Rectal smooth muscle tissue (tissue), 1 donor: ENCODE results near the gene C14orf132.

Experiments
- H3K27ac ChIP-seq: one replicate; pipeline ENCODE4 v1.7.0; 2013; ENCODE audit warnings: low read depth, low read length, inconsistent platforms
- H3K27me3 ChIP-seq: one replicate; pipeline ENCODE4 v1.7.0; 2013; ENCODE audit warnings: low read length; ENCODE audit not compliant: control insufficient read depth, insufficient read depth
- H3K36me3 ChIP-seq: one replicate; pipeline ENCODE4 v1.7.0; 2013; ENCODE audit warnings: low read length; ENCODE audit not compliant: control insufficient read depth, insufficient read depth
- H3K4me1 ChIP-seq: one replicate; pipeline ENCODE4 v1.7.0; 2013; ENCODE audit warnings: low read length; ENCODE audit not compliant: control insufficient read depth, insufficient read depth
- H3K4me3 ChIP-seq: one replicate; pipeline ENCODE4 v1.7.0; 2013; ENCODE audit warnings: low read length
- H3K9ac ChIP-seq: one replicate; pipeline ENCODE4 v1.7.0; 2013; ENCODE audit warnings: low read length

C14orf132 gene

DNA sequence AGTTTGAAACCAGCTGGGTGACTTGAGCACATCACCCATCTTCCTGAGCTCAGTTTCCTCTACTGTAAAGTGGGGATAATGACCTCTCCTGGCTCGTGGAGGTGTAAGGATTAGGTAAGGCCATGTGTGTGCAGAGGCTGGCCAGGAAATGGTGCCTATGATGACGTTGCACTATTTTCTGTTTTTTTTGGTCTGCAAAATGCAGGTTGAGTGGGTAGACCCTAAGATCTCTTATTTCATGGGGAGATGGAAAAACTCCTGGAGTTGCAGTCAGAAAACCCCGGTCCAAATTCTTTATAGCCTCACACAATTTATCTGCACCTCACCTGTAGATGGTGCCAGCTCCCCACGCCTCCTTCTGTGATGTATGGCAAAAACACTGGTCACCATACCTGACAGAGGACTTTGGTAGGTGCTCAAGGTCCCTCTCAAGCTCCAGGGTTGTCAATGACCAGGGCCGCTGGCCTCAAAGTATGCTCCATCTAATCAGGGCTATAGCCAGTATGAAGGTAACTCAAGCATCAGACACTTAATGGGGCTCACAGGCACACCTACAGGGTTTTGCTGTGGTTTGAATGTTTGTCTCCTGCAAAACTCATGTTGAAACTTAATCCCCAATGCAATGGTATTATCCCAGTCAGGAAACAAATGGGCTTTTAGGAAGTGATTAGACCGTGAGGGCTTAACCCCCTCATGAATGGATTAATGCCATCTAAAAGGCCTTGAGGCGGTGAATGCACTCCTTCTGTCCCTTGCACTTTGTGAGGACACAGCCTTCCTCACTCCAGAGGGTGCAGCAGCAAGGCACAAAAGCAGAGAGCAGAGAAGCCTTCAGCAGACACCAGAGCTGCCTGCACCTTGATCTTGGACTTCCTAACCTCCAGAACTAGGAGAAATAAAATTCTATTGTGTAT is 17.6 kb downstream of the C14orf132 start:
- H3K4me3 ChIP-seq = no peak overlapping the region
- H3K4me1 ChIP-seq = peaks cover 15% of the 10 kb centered on the region
- H3K27me3 ChIP-seq = no peaks in the 10 kb centered on the region
- no peak overlapping the region for H3K27ac ChIP-seq
- no peaks in the 10 kb centered on the region for H3K36me3 ChIP-seq
- no peak overlapping the region for H3K9ac ChIP-seq

- H3K27me3 ChIP-seq = no peaks in the 10 kb centered on the region
- H3K9ac ChIP-seq = no peak overlapping the region
- no peak overlapping the region for H3K4me3 ChIP-seq
- peaks cover 15% of the 10 kb centered on the region for H3K4me1 ChIP-seq
- H3K36me3 ChIP-seq = no peaks in the 10 kb centered on the region
- no peak overlapping the region for H3K27ac ChIP-seq
Measured at GRCh38 chr14:96057738-96058137, 18.6 kb downstream of the C14orf132 start.

- peaks cover 7% of the 10 kb centered on the region for H3K4me1 ChIP-seq
Measured at GRCh38 chr14:96058576-96059200, 19.5 kb downstream of the C14orf132 start.

GRCh38 chr14:96059519-96060135 is 20.5 kb downstream of the C14orf132 start:
- Histone ChIP-seq H3K27me3 (no peaks in the 10 kb centered on the region), H3K4me3 (no peak overlapping the region), H3K4me1 (peaks cover under 1% of the 10 kb centered on the region), H3K36me3 (no peaks in the 10 kb centered on the region), H3K9ac (no peak overlapping the region), H3K27ac (no peak overlapping the region)

More at GRCh38 chr14:96058576-96059200, 19.5 kb downstream of the C14orf132 start:
- H3K36me3 ChIP-seq = no peaks in the 10 kb centered on the region
- no peak overlapping the region for H3K4me3 ChIP-seq
- H3K27ac ChIP-seq = no peak overlapping the region
- H3K9ac ChIP-seq = no peak overlapping the region
- H3K27me3 ChIP-seq = no peaks in the 10 kb centered on the region

DNA sequence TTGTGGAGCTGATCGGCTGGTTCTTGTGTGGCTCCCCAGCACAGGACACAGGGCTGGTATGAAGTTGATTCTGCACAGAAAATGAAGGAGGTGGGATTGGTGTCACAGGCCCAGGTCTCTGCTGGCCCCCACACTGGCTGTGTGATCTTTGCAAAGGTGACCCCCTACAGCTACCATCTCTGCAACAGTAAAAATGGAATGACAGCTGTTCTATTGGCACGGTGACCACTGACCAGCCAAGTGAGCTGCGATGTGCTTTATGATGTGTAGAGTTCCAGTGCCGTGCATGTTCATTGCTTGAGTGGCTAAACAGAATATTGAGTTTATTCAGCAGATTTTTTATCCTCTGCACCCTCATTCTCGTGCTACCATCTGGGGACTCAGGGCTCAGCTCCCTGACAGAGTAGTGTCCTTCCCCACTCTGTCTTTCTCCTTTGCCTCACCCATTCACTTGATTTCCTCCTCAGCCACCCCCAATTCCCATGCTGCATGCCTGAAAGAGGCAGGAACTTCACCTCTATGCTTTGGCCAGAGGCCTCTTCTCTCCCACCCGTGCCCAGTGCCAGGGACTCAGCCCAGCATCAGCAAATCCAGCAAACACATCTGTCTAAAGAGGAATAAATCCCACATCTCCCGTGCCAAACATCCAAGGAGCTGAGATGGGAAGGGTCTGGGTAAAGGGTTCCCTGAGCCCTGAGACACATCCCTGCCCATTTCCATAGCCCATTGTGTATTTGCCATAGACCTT is 21.2 kb downstream of the C14orf132 start:
- H3K4me1 ChIP-seq = no peaks in the 10 kb centered on the region
- no peak overlapping the region for H3K9ac ChIP-seq
- H3K4me3 ChIP-seq = no peak overlapping the region
- H3K27me3 ChIP-seq = no peaks in the 10 kb centered on the region
- no peaks in the 10 kb centered on the region for H3K36me3 ChIP-seq
- no peak overlapping the region for H3K27ac ChIP-seq

DNA sequence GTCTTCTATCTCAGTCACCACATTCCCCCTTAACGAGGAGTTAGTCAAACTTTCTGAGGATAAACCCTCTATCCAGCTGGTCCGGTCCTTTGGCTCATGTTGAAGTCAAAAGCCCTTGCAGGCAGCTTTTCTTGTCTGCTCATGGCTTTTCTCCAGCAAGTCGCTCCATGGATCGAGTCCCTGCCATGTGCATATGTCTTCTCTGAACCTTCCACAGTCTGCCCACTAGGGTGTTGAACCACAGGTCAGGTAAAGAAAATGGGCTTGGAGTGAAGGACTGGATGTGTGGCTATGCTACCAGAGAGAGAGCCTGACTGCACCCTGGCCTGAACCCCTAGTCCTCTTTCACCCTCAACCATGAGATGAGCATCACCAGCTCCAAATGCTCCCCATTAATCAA is 22.8 kb downstream of the C14orf132 start:
- H3K4me3 ChIP-seq = no peak overlapping the region
- no peak overlapping the region for H3K9ac ChIP-seq
- H3K4me1 ChIP-seq = no peaks in the 10 kb centered on the region
- no peak overlapping the region for H3K27ac ChIP-seq
- no peaks in the 10 kb centered on the region for H3K27me3 ChIP-seq
- no peaks in the 10 kb centered on the region for H3K36me3 ChIP-seq

- no peaks in the 10 kb centered on the region for H3K27me3 ChIP-seq
- no peaks in the 10 kb centered on the region for H3K4me1 ChIP-seq
- H3K27ac ChIP-seq = no peak overlapping the region
- no peak overlapping the region for H3K4me3 ChIP-seq
- H3K36me3 ChIP-seq = no peaks in the 10 kb centered on the region
- H3K9ac ChIP-seq = no peak overlapping the region
Measured at GRCh38 chr14:96062506-96062905, 23.3 kb downstream of the C14orf132 start.

GRCh38 chr14:96064866-96065265 is 25.7 kb downstream of the C14orf132 start:
- H3K9ac ChIP-seq = no peak overlapping the region
- no peak overlapping the region for H3K4me3 ChIP-seq
- no peak overlapping the region for H3K27ac ChIP-seq
- no peaks in the 10 kb centered on the region for H3K4me1 ChIP-seq
- H3K36me3 ChIP-seq = no peaks in the 10 kb centered on the region
- H3K27me3 ChIP-seq = no peaks in the 10 kb centered on the region

DNA sequence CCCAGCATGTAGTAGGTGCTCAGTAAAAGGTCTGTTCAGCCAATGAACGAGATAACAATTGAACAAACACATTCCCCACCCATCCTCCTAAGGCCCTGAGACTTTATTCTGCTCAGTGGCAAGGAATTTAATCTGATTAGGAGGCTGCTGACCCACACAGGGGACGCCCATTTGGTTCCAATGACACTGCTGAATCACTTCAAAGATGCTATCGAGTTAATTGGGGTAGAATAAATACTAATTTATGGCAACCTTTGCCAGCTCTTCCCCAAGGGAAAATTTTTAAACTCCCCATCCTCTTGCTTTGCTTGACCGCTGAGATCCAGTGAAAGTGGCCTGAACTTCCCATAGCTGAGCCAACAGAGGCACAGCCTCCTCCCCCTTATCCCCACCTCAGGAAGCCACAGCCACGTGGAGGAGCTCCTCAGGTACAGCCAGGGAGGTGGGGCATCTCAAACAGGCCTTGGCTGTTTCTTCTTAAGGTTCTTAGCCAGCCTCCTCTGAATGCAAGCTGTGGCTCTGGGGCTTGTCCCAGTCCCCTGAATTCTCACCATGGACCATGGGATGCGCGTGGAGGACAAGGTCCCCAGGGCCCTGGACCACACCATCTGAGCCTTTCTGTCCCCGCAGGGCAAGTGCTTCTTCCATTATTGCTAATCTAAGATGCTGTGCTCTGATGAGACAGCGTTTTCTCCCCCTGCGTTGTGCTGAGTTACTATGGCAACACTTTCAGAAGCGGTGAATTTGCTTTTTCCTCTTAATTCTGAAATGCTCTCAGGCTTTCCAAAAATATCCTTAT is 26.7 kb downstream of the C14orf132 start:
- no peaks in the 10 kb centered on the region for H3K4me1 ChIP-seq
- no peaks in the 10 kb centered on the region for H3K27me3 ChIP-seq
- no peak overlapping the region for H3K27ac ChIP-seq
- H3K4me3 ChIP-seq = no peak overlapping the region
- H3K9ac ChIP-seq = no peak overlapping the region
- H3K36me3 ChIP-seq = no peaks in the 10 kb centered on the region

DNA sequence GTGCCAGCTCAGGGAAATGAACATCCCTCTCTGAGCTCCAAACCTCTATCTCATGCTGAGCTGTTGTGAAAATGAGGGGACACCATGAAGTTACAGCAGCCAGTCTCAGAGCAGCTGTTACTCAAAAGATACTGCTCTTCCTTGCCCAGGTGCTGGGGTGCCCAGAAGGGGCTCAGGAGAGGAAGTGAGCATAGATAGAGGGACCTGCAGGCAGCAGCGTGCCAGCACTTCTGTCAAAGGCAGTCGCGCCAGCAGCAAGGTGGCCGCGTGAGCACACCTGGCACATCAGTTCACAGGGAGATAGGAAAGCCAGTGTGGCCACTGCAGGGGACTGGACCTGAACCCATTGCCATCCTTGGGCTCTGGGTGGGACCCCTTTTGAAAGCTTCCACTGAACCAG is 27.8 kb downstream of the C14orf132 start:
- Histone ChIP-seq H3K36me3 (no peaks in the 10 kb centered on the region), H3K27me3 (no peaks in the 10 kb centered on the region), H3K9ac (no peak overlapping the region), H3K27ac (no peak overlapping the region), H3K4me3 (no peak overlapping the region), H3K4me1 (no peaks in the 10 kb centered on the region)

GRCh38 chr14:96067985-96068930 is 29.1 kb downstream of the C14orf132 start:
- no peaks in the 10 kb centered on the region for H3K36me3 ChIP-seq
- no peak overlapping the region for H3K27ac ChIP-seq
- no peak overlapping the region for H3K4me3 ChIP-seq
- no peaks in the 10 kb centered on the region for H3K4me1 ChIP-seq
- H3K27me3 ChIP-seq = no peaks in the 10 kb centered on the region
- H3K9ac ChIP-seq = no peak overlapping the region
